ENCODE results near the gene AFTPH. TPM values are rescaled to one million over a fixed set of nuclear protein-coding genes. Genes with fewer than 3 reads are reported as not detected.

The AFTPH gene
- 10 to 100 TPM; 27.7 to 50.3 (median 38.1) TPM for total RNA-seq

DNA sequence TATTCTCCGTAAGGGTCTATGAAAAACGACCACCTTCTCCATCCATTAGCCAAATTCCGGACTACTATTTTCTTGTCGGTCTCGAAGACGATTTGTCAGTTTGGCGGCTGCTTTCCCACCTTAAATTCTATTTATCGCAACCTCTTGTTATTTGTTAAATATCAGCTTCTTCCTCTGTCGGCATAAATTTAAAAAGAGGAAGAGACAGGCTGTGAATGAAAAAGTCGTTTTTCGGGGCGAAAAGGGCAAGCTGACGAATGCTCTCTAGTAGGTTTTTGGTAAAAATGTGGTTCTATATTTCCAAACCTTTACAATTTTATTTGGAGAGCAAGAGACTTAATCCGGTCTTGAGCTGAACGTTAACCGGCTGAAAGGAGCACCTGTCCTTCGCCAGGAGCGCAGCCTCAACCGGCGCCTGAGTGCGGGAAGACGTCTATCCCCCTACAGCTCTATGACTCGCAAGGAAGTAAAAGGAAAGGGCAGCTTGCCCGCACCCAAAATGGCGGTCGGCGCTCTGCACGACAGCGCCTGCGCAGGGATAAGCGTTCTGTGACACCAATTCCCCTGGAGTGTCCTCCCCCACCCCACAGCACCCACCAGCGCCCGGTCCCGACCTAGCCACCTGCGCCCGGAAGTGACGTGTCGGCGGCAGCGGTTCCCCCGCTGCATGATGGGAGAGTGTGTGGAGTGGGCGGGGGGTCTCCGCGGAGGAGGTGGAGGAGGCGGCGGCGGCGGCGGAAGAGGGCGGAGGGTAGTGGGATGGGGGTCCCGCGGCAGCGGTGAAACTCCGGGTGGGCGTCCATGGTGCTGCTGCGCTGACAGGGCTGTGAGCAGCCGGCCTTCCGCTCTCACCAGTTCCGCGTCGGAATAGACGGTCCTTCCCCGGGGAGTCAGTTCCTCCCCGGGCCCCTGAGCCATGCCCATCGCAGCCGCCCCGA lies at the start of gene AFTPH:
AFTPH (plus strand) TSS at position 663 of the 938 bp plus-strand sequence. CDS start 27,147 bp downstream, outside the sequence.
- 0% methylated on average over 54 to 58 of the region's 67 CpGs for WGBS, 2 donors
- peak; percentile 92 to 95 for DNase-seq (ENCODE audit: low spot score in 2 of 2)
- TF ChIP-seq POLR2A (IDR thresholded peaks at IDR 0.05) (peak; percentile 64 to 89), EP300 (IDR thresholded peaks at IDR 0.05) (peak; percentile 79 to 95), CTCF (IDR thresholded peaks at IDR 0.05) (peak in 2 of 5 experiments; percentile 27 to 32)

DNA sequence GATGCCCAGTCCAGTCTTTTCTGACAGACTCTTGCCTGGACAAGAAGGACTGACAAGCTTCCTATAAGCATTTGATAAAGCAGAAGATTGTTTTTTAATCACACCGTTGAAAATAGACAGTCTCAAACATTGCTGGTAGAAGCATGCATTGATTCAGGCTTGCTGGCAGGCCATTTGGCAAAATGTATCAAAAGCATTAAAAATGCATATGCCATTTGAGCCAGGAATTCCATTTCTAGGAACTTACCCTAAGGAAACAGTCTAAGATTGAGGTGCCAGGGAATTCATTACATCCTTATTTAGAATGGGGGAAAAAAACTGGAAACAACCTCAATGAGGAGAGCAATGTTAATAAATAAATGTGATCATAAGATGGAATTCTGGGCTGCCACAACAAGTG lies 49.5 kb upstream of the AFTPH start:
- TF ChIP-seq CTCF (IDR thresholded peaks at IDR 0.05) (no peak), POLR2A (IDR thresholded peaks at IDR 0.05) (no peak), EP300 (IDR thresholded peaks at IDR 0.05) (no peak)
- Histone ChIP-seq H3K9me3 (no peaks in the 10 kb centered on the region), H3K27me3 (no peaks in the 10 kb centered on the region), H3K27ac (no peak overlapping the region), H3K4me1 (no peaks in the 10 kb centered on the region), H3K4me3 (no peak overlapping the region), H3K36me3 (no peaks in the 10 kb centered on the region)
- DNase-seq (ENCODE audit: low spot score in 2 of 2): no peak
- 37 to 48% methylated on average over 1 of the region's 1 CpG for WGBS, 2 donors

More for the DNA sequence above, at the start of gene AFTPH:
- H3K4me1 ChIP-seq: peaks cover 0 to 40% (median 3%) of the 10 kb centered on the region in 4 donors
- peak within 1 kb of the TSS; percentile 68 to 99 (median 98) for H3K4me3 ChIP-seq
- no peaks in the 10 kb centered on the region for H3K36me3 ChIP-seq
- H3K27ac ChIP-seq: peak within 1 kb of the TSS; percentile 86 to 99 (median 99)
- no peaks in the 10 kb centered on the region for H3K9me3 ChIP-seq
- no peaks in the 10 kb centered on the region for H3K27me3 ChIP-seq

GRCh38 chr2:64477037-64477436 lies 47.1 kb upstream of the AFTPH start:
- TF ChIP-seq POLR2A (IDR thresholded peaks at IDR 0.05) (no peak), EP300 (IDR thresholded peaks at IDR 0.05) (no peak), CTCF (IDR thresholded peaks at IDR 0.05) (no peak)
- WGBS, 2 donors: 95 to 100% methylated on average over 1 of the region's 1 CpG
- Histone ChIP-seq H3K36me3 (no peaks in the 10 kb centered on the region), H3K4me3 (no peak overlapping the region), H3K4me1 (no peaks in the 10 kb centered on the region), H3K27me3 (no peaks in the 10 kb centered on the region), H3K9me3 (no peaks in the 10 kb centered on the region), H3K27ac (no peak overlapping the region)
- DNase-seq (ENCODE audit: low spot score in 2 of 2): no peak

GRCh38 chr2:64477979-64478378 lies 46.1 kb upstream of the AFTPH start:
- Histone ChIP-seq H3K9me3 (no peaks in the 10 kb centered on the region), H3K4me1 (no peaks in the 10 kb centered on the region), H3K27me3 (no peaks in the 10 kb centered on the region), H3K4me3 (no peak overlapping the region), H3K36me3 (no peaks in the 10 kb centered on the region), H3K27ac (no peak overlapping the region)
- TF ChIP-seq EP300 (IDR thresholded peaks at IDR 0.05): no peak
- no peak for DNase-seq (ENCODE audit: low spot score in 2 of 2)
- 92 to 93% methylated on average over 4 of the region's 4 CpGs for WGBS, 2 donors

DNA sequence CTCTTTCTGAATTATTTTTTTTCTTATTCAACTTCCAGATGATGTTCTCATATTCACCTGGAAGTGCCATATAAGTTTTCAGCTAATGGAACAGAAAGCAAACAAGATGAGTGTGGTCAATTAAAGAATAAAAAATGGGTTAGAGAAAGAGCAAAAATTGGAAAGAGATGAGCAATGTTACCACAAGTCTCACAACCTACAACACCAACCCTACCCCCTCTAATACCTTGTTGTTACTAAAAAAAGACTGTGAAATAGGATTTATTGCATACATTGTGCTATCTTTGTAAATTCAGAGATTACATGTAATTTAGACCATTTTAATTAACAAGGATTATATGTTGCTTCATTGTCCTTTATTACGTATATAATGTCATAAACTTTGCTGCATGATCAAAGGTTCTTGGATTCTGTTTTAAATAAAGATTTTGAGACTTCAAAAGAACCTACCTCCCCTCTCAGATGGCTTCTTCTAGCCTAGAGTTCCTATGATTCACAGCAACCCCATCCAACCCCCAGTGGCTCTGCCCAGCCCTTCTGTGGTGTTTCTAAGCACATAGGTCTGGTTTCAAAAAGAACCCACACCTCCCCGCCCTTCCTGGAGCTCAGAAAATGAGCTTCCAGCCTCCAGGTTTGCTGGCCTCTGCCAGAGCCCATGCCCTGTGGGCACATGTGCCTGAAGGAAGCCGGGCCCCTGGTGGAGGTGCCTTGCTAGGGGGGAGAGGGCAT lies 45.5 kb upstream of the AFTPH start:
- Histone ChIP-seq H3K27ac (no peak overlapping the region), H3K36me3 (no peaks in the 10 kb centered on the region), H3K4me1 (no peaks in the 10 kb centered on the region), H3K27me3 (no peaks in the 10 kb centered on the region), H3K9me3 (no peaks in the 10 kb centered on the region), H3K4me3 (no peak overlapping the region)
- 87 to 91% methylated on average over 3 of the region's 3 CpGs for WGBS, 2 donors
- DNase-seq (ENCODE audit: low spot score in 2 of 2): no peak
- TF ChIP-seq EP300 (IDR thresholded peaks at IDR 0.05): no peak
- TF ChIP-seq POLR2A (IDR thresholded peaks at IDR 0.05): no peak
- no peak for TF ChIP-seq CTCF (IDR thresholded peaks at IDR 0.05)
